ENCODE results near the gene CEP78. TPM values are rescaled to one million over a fixed set of nuclear protein-coding genes. Genes with fewer than 3 reads are reported as not detected.

The CEP78 gene
- total RNA-seq, 1 donor from 2014 or later, result 59.5 TPM

- no peaks in the 10 kb centered on the region for H3K27me3 Mint-ChIP-seq
- no peak for TF ChIP-seq CTCF (IDR thresholded peaks at IDR 0.05; ENCODE audit: unreplicated experiment)
- no peak overlapping the region for H3K4me3 Mint-ChIP-seq (ENCODE audit: low read depth)
- H3K4me1 Mint-ChIP-seq (ENCODE audit: low read depth), result peaks cover 20% of the 10 kb centered on the region
- no peak overlapping the region for H3K27ac Mint-ChIP-seq
- H3K9me3 Mint-ChIP-seq (ENCODE audit: low read depth), result no peaks in the 10 kb centered on the region
- peaks cover 15% of the 10 kb centered on the region for H3K36me3 Mint-ChIP-seq (ENCODE audit: insufficient read depth)
- no peak for DNase-seq (ENCODE audit: low spot score, unreplicated experiment)
Observed at GRCh38 chr9:78300209-78300608, 64.3 kb downstream of the CEP78 start.

- no peaks in the 10 kb centered on the region for H3K9me3 Mint-ChIP-seq (ENCODE audit: low read depth)
- no peak for TF ChIP-seq CTCF (IDR thresholded peaks at IDR 0.05; ENCODE audit: unreplicated experiment)
- H3K36me3 Mint-ChIP-seq (ENCODE audit: insufficient read depth), result peaks cover 20% of the 10 kb centered on the region
- H3K4me1 Mint-ChIP-seq (ENCODE audit: low read depth), result peaks cover 10% of the 10 kb centered on the region
- H3K27me3 Mint-ChIP-seq, result no peaks in the 10 kb centered on the region
- H3K27ac Mint-ChIP-seq, result no peak overlapping the region
- no peak overlapping the region for H3K4me3 Mint-ChIP-seq (ENCODE audit: low read depth)
- DNase-seq (ENCODE audit: low spot score, unreplicated experiment), result no peak
Observed at GRCh38 chr9:78301466-78301865, 65.6 kb downstream of the CEP78 start.

- DNase-seq (ENCODE audit: low spot score, unreplicated experiment), result no peak
- peaks cover 1% of the 10 kb centered on the region for H3K4me1 Mint-ChIP-seq (ENCODE audit: low read depth)
- peaks cover 28% of the 10 kb centered on the region for H3K36me3 Mint-ChIP-seq (ENCODE audit: insufficient read depth)
- TF ChIP-seq CTCF (IDR thresholded peaks at IDR 0.05; ENCODE audit: unreplicated experiment), result no peak
- H3K27me3 Mint-ChIP-seq, result no peaks in the 10 kb centered on the region
- H3K9me3 Mint-ChIP-seq (ENCODE audit: low read depth), result no peaks in the 10 kb centered on the region
- H3K27ac Mint-ChIP-seq, result no peak overlapping the region
- H3K4me3 Mint-ChIP-seq (ENCODE audit: low read depth), result no peak overlapping the region
Observed at GRCh38 chr9:78303377-78304062, 67.6 kb downstream of the CEP78 start.

GRCh38 chr9:78304357-78304756 lies 68.5 kb downstream of the CEP78 start:
- Mint-ChIP-seq H3K27me3 (no peaks in the 10 kb centered on the region), H3K27ac (no peak overlapping the region), H3K4me1 (ENCODE audit: low read depth) (no peaks in the 10 kb centered on the region), H3K9me3 (ENCODE audit: low read depth) (no peaks in the 10 kb centered on the region), H3K4me3 (ENCODE audit: low read depth) (no peak overlapping the region), H3K36me3 (ENCODE audit: insufficient read depth) (peaks cover 30% of the 10 kb centered on the region)
- DNase-seq (ENCODE audit: low spot score, unreplicated experiment), result no peak
- TF ChIP-seq CTCF (IDR thresholded peaks at IDR 0.05; ENCODE audit: unreplicated experiment), result no peak

- Mint-ChIP-seq H3K4me3 (ENCODE audit: low read depth) (no peak overlapping the region), H3K27ac (no peak overlapping the region), H3K9me3 (ENCODE audit: low read depth) (no peaks in the 10 kb centered on the region), H3K4me1 (ENCODE audit: low read depth) (no peaks in the 10 kb centered on the region), H3K36me3 (ENCODE audit: insufficient read depth) (peaks cover 35% of the 10 kb centered on the region), H3K27me3 (no peaks in the 10 kb centered on the region)
- no peak for TF ChIP-seq CTCF (IDR thresholded peaks at IDR 0.05; ENCODE audit: unreplicated experiment)
- no peak for DNase-seq (ENCODE audit: low spot score, unreplicated experiment)
Observed at GRCh38 chr9:78306222-78307076, 70.6 kb downstream of the CEP78 start.
